OCI-LY1 (cell line): ENCODE measurements around the gene LCN12.

ENCODE experiments used
- EZH2 ChIP-seq: fragments of 200-600 bp; sonication (generic), shearing (Covaris generic); IDR thresholded peaks from 2 replicates; pipeline ENCODE4 v1.8.0; 2017; ENCODE audit warnings: borderline replicate concordance, mixed run types, mild to moderate bottlenecking, antibody characterized with exemption, low read length, moderate library complexity, mixed read lengths
- TF ChIP-seq, protein P1 (sequence below): fragments of 200-600 bp; sonication (generic), shearing (Covaris generic); IDR thresholded peaks from 2 replicates; pipeline ENCODE4 v1.5.1; 2017; ENCODE audit warnings: mild to moderate bottlenecking, antibody characterized with exemption, low read length, moderate library complexity, mixed read lengths

DNA sequence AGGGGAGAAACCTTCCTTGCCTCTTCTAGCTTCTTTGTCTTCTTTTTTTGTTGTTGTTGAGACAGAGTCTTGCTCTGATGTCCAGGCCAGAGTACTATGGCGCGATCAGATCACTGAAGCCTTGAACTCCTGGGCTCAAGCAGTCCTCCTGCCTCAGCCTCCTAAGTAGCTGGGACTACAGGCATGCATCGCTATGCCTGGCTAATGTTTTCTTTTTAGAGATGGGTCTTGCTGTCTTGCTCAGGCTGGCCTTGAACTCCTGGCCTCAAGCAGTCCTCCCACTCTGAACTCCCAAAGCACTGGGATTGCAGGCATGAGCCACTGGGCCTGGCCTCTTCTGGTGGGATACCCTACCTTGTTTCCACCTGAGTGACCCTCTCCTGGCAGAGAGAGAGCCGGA, 36.8 kb downstream of the LCN12 start:
- TF ChIP-seq, protein P1, sequence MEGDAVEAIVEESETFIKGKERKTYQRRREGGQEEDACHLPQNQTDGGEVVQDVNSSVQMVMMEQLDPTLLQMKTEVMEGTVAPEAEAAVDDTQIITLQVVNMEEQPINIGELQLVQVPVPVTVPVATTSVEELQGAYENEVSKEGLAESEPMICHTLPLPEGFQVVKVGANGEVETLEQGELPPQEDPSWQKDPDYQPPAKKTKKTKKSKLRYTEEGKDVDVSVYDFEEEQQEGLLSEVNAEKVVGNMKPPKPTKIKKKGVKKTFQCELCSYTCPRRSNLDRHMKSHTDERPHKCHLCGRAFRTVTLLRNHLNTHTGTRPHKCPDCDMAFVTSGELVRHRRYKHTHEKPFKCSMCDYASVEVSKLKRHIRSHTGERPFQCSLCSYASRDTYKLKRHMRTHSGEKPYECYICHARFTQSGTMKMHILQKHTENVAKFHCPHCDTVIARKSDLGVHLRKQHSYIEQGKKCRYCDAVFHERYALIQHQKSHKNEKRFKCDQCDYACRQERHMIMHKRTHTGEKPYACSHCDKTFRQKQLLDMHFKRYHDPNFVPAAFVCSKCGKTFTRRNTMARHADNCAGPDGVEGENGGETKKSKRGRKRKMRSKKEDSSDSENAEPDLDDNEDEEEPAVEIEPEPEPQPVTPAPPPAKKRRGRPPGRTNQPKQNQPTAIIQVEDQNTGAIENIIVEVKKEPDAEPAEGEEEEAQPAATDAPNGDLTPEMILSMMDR: no peak
- TF ChIP-seq EZH2: no peak
